Epidermal melanocyte (primary cell): Measurements from ENCODE around the gene HPS5.
"Not testable (repeated sequence)": the region's sequence is repeated elsewhere in the genome, so short reads cannot be mapped to it uniquely, and the experiment has no call there.

ENCODE experiments used
- DNase-seq: peaks from one replicate; pipeline ENCODE4 v3.0.0; 2011; ENCODE audit warnings: low spot score; ENCODE audit not compliant: insufficient read length

Gene HPS5

DNA sequence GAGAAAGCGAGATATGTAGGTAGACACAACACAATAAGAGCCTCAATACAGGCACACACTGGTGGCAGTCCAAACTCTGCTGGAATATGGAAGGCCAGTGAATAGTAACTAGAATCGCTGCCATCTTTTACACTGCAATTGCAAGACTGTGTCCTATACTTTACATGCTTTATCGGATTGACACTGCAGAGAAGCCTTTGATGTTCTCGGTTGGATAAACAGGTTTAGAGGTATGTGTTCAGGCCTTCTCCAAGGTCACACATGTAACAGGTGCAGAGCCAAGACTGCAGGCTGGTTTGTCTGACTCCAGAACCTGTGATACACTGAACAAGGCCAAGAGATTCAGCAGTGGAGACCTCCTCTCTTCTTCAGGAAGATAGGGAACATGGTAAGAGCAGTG is 50.7 kb downstream of the HPS5 start:
- no peak for DNase-seq

DNA sequence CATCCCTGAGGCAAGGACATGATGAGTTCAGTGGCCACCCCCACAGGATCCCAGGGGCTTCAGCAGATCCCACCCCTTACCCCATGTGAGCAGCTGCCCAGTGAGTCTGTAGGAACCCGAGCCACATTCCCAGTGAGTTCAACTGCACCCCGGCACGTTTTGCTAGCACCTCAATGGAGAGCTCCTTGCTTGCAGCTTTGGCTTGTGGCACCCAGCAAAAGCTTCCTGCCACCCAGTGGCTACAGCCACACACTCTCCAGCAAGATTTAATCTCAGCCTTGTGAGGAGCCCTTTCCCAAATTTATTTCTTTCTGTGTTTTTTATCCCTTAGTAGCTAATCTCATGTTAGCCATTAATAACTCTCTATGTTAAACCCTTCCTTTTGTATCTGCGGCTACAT is 51.8 kb downstream of the HPS5 start:
- no peak for DNase-seq

DNA sequence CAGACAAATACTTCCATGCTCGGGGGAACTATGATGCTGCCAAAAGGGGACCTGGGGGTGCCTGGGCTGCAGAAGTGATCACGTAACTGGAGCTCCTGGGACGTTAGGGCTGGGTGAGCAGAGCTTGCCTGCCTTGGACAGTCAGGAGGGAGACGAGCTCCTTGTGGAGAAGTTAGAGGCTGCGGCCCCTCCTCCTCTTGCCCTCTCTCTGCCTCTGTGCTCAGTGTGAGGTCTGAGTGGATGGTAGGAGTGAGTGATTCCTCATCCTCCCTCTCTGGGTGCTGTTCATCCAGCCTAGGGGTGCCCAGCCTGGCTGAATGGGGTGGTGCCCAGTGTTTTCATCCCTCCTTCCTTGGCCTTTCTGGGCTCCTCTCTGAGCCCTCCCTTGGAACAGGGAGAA is 52.7 kb downstream of the HPS5 start:
- DNase-seq, result not testable (repeated sequence)

DNA sequence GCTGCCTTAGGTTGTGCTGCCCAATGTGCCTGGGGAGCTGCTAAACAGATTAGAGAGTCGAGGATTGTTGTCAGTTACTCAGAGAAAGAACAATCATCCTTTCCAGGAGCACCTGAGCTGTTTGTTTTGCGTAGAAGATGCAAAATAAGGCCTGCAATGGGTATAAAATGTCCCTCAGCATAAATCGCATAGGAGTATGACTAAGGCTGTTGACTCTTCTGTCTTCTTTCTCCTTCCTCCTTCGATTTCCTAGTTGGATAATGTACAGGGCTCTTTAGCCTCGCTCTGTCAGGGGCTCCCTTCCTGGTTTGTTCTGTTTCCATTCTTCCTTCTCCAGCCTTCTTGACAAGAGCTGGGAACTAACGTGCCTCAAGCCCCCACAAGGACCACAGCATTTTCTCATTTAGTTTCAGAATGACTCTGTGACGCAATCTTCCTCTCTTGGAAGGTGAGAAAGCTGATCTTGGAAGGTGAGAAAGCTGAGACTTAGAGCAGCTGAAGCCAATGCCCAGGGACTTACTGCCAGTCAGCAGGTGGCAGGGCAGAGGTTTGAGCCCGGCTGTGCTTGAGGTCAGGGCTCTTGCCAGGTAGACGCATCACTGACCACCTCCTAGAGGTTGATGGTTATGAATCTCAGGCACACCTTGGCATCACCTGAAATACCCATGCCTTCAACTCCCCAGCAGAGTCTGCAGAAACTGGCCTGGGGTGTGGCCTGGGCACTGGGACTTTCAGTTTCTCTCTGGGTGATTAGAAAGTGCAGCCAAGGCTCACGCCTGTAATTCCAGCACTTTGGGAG is 54.4 kb downstream of the HPS5 start:
- DNase-seq, result not testable (repeated sequence)

DNA sequence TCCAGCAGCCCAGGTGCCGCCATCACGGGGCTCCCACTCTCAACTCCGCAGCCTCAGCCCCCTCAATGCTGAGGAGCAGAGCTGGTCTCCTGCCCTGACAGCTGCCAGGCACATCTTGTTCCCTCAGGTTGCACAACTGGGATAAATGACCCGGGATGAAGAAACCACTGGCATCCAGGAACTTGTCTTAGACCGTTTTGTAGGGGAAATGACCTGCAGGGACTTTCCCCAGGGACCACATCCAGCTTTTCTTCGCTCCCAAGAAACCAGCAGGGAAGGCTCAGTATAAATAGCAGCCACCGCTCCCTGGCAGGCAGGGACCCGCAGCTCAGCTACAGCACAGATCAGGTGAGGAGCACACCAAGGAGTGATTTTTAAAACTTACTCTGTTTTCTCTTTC is 56.0 kb downstream of the HPS5 start, which contains the start of gene SAA1:
Gene SAA1 (plus strand): TSS at position 316 of the 400 bp plus-strand sequence. CDS start 624 bp downstream, outside the sequence.
- DNase-seq, result no peak

DNA sequence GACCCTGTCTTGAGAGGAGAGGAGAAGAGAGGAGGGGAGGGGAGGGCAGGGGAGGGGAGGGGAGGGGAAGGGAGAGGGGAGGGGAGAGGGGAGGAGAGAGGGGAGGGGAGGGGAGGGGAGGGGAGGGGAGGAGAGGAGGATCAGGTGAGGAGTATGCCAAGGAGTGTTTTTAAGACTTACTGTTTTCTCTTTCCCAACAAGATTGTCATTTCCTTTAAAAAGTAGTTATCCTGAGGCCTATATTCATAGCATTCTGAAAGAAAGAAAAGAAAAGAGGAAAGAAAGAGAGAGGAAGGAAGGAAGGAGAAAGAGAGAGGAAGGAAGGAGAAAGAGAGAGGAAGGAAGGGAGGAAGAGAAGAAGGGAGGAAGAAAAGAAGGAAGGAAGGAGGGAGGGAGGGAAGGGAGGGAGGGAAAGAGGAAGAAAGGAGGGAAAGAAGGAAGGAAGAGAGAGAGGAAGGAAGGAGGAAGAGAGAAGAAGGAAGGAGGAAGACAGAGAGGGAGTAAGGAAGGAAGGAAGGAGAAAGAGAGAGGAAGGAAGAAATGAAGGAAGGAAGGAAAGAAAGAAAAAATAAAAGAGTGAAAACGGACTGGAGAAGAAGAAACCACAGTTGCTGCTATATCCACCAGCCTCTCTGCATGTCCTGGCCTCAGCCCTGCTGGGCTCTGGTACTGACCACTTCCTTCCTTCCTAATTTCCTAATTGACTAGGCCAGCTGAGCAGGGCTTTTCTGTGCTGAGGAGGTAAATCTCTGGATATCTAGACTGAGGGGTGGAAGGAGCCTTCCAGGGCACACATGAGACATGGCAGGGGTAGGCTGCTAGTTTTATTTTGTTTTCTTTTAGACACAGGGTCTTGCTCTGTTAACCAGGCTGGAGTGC is 57.0 kb downstream of the HPS5 start:
- no peak for DNase-seq

DNA sequence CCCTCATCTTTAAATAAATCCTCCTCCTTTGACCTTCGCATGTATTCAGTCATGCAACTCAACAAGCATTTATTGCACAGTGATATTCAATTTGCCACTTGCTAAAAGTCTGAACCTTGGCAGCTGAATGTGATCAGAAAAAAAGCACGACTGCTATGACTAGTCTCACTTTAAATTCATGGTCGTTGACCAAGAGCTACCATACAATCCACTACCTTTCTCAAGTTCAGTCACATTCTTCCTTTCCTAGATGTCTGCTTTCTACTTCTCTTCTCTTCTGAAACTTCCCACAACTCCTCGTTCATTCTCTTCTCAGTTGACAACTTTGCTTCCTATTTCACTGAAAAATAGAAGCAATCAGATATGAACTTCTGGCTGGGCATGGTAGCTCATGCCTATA is 57.9 kb downstream of the HPS5 start:
- DNase-seq, result no peak

DNA sequence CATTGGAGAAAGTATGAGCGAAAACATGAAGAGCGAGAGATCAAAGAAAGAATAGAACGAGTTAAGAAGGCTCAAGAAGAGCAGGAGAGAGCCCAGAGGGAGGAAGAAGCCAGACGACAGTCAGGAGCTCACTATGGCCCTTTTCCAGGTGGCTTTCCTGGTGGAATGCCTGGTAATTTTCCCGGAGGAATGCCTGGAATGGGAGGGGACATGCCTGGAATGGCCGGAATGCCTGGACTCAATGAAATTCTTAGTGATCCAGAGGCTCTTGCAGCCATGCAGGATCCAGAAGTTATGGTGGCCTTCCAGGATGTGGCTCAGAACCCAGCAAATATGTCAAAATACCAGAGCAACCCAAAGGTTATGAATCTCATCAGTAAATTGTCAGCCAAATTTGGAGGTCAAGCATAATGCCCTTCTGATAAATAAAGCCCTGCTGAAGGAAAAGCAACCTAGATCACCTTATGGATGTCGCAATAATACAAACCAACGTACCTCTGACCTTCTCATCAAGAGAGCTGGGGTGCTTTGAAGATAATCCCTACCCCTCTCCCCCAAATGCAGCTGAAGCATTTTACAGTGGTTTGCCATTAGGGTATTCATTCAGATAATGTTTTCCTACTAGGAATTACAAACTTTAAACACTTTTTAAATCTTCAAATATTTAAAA is 59.1 kb downstream of the HPS5 start:
- DNase-seq, result not testable (repeated sequence)

DNA sequence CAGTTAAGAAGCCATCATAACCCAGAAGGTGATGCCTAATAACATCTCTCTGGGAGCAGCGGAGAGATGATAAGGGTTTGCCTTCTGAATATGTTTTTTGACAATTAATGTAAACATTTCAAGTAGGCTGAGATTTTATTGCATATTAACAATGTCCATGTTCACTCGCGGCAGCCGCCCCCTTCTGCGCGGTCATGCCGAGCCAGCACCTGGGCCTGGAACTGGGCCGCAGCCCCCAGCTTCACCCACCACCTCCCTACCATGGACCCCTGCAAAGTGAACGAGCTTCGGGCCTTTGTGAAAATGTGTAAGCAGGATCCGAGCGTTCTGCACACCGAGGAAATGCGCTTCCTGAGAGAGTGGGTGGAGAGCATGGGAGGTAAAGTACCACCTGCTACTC is 60.2 kb downstream of the HPS5 start:
- no peak for DNase-seq

DNA sequence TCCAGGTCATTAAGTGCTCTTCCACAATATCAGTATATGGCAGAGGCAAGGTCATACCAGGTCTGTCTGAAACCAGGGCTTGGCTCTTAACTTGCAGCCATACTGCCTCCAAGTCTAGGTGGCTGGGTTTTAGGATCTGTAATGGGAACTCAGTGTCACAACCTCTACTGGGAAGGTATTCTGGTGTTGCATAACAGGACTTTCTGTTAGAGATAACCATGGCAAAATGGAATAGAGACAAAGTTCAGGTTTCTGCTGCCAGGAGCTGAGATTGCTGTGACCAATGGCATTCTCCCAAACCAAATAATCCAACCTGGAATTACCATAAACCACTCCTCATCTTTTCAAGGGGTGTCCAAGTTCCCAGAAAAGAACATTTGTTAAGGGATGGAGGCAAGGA is 62.7 kb downstream of the HPS5 start:
- no peak for DNase-seq

DNA sequence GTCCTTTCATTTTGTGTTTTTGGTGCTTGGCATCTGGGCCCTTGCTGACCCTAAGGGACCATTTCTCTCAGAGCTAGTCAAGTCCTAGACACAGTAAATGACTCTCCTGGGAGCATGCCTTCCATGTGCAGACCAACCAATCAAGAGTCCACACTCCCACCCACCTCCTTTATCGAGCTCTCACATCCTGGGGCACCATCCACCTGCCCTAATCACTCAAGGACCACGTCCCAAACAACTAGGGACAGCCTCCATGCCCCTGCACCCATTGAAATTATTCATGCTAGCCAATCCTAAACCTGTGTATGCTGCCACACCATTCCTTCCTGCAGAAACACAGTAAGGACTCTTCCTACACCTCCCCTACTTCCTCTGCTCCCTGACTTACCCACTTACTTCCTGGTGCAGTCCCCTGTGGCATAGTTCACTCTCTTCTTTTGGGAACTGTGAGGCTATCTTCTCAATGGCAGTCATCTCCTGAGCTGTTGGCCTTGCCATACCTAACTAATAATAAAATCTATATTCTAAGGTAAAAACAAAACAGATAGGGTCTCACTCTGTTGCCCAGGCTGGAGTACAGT is 67.1 kb downstream of the HPS5 start:
- DNase-seq, result no peak

DNA sequence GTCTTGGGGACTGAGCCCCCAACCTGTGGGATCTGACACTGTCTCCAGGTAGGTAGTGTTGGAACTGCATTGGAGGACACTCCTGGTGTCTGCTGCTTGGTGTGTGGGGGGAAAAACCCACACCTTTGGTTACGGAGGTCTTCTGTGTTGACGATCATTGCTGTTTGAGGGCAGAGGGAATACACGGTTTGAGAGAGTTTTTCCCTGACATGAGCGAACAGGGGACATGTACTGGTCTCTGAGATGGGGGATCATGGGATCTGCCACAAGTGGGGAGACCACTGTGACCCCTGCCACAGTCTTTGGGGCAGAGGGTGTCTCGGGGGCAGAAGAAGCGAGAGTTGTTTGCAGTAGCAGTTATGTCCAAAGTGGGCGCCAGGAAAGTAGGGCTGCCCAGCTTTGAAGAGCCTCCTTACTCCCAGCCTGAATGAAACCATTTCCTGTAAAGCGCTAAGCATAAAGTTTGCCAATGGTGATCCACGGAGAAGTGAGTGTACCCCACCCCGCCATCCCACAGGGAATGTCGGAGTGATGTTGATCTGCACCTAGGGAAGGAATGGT is 68.1 kb downstream of the HPS5 start:
- DNase-seq, result no peak

DNA sequence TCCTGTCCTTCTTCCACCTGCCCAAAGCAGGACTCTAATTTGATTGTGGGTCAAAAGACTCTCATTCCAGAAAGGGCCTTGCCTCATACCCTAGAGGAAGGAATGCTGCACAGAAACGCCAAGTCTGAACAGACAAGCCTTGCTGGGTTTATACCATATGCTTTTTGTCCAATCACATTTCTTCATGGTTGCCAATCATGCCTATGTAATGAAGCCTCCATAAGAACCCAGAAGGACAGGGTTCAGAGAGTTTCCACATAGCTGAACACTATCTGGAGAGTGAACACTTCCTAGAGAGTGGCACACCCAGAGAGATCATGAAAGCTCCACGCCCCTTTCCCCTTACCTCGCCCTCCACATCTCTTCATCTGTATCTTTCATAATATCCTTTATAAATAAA is 68.7 kb downstream of the HPS5 start:
- DNase-seq, result no peak

DNA sequence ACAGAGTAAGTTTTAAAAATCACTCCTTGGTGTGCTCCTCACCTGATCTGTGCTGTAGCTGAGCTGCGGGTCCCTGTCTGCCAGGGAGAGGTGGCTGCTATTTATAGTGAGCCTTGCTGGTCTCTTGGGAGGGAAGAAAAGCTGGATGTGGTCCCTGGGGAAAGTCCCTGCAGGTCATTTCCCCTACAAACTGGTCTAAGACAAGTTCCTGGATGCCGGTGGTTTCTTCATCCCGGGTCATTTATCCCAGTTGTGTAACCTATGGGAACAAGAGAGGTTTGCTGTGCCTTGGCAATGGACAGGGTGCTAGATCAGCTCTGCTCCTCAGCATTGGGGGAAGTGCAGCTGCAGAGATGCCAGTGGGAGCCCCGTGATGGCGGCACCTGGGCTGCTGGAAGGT is 73.4 kb downstream of the HPS5 start, which contains the start of gene SAA2:
Gene SAA2 (minus strand): TSS at position 108 of the 400 bp plus-strand sequence. CDS start 657 bp downstream, outside the sequence.
- DNase-seq, result no peak

DNA sequence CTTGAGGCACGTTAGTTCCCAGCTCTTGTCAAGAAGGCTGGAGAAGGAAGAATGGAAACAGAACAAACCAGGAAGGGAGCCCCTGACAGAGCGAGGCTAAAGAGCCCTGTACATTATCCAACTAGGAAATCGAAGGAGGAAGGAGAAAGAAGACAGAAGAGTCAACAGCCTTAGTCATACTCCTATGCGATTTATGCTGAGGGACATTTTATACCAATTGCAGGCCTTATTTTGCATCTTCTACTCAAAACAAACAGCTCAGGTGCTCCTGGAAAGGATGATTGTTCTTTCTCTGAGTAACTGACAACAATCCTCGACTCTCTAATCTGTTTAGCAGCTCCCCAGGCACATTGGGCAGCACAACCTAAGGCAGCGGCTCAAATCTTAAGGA is 74.8 kb downstream of the HPS5 start:
- DNase-seq, result not testable (repeated sequence)

DNA sequence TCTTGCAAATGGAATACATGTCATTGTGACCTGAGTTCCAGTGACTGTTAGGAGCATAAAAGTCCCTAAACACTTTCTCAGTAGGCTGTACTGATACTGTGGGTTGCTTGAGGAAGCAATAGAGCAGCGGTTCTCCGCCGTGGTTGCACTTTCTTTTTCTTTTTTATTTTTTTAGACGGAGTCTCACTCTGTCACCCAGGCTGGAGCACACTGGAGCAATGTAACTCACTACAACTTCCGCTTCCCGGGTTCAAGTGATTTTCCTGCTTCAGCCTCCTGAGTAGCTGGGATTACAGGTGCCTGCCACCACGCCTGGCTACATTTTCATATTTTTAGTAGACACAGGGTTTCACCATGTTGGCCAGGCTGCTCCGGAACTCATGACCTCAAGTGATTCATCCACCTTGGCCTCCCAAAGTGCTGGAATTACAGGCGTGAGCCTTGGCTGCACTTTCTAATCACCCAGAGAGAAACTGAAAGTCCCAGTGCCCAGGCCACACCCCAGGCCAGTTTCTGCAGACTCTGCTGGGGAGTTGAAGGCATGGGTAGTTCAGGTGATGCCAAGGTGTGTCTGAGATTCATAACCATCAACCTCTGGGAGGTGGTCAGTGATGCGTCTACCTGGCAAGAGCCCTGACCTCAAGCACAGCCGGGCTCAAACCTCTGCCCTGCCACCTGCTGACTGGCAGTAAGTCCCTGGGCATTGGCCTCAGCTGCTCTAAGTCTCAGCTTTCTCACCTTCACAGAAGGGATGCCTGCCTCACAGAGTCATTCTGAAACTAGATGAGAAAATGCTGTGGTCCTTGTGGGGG is 75.4 kb downstream of the HPS5 start:
- not testable (repeated sequence) for DNase-seq

DNA sequence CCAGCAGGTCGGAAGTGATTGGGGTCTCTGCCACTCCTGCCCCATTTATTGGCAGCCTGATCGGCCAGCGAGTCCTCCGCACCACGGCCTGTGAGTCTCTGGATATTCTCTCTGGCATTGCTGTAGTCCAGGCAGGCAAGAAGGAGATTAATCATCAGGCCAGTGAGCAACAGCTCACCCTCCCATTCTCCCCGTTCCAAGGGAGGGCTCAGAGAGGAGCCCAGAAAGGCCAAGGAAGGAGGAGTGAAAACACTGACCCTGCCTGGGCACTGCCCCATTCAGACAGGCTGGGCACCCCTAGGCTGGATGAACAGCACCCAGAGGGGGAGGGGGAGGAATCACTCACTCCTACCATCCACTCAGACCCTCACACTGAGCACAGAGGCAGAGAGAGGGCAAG is 76.5 kb downstream of the HPS5 start:
- no peak for DNase-seq

DNA sequence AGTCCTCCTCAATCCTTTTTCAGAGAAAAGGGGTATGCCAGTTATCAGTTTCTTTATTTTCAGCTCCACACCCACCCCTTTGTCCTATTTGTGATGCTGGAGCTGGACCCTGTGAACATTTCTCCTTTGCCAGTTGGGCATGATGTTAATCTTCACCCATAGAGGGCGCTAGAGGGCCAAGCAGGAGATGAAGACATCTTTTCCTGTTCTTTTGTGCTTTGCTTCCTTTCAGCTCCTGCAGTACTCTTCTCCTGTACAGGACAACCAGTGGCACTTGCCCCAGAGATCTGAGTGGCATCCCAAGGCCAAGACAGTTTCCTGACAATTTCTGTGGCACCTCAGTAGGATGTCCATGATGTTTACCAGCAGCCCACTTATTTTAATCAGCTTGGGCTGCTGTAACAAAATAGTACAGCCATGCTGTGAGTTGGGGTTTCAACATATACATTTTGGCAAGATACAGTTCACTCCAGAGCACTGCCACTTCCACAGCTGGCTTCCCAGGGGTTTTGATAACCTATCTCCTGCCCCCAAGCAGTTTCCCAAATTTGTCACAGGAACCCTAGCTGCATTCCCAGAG is 78.1 kb downstream of the HPS5 start:
- DNase-seq, result peak; percentile 52

DNA sequence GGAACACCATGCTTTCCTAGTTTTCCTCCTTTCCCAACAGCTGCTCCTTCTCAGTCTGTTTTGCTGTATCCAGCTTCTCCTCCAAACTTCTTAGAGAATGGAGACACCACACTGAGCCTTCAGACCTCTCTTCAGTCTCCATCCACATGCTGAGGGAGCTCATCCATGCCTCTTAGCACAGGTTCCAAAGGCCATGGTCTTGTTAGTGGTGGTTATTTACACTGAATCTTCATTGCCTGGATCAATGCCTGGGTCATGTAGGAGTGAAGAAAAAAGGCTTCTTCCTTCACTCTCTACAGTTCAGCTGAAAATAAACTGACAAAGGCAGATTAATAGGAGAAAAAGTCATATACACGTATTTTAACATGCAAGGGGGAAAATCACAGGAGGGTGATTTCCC is 82.3 kb downstream of the HPS5 start:
- DNase-seq, result no peak
